ENCODE measurements around the gene KRT31. TPM values are rescaled to one million over a fixed set of nuclear protein-coding genes. Genes with fewer than 3 reads are reported as not detected.

KRT31 gene
- total and polyA plus RNA-seq, 3 donors from 2014 or later: 0.53 to 0.74 TPM; not detected in 1

- intact Hi-C loops (cut with DNase I; ENCODE audit: low total_unique reads): no loop called here
- no peak for TF ChIP-seq CTCF (IDR thresholded peaks at IDR 0.05)
- TF ChIP-seq POLR2A (IDR thresholded peaks at IDR 0.05): no peak
- H3K4me3 ChIP-seq: no peak overlapping the region
- H3K36me3 ChIP-seq (ENCODE audit: low read depth, missing control alignments): no peaks in the 10 kb centered on the region
- WGBS, 2 donors: 85 to 93% methylated on average over 13 to 20 of the region's 20 CpGs
- H3K27ac ChIP-seq: no peak overlapping the region
- no peaks in the 10 kb centered on the region for H3K9me3 ChIP-seq
- DNase-seq: no peak
- H3K4me1 ChIP-seq: peaks cover 13% of the 10 kb centered on the region
- no peaks in the 10 kb centered on the region for H3K27me3 ChIP-seq
These were observed 13.8 kb upstream of the KRT31 start for GRCh38 chr17:41411072-41411840.

DNA sequence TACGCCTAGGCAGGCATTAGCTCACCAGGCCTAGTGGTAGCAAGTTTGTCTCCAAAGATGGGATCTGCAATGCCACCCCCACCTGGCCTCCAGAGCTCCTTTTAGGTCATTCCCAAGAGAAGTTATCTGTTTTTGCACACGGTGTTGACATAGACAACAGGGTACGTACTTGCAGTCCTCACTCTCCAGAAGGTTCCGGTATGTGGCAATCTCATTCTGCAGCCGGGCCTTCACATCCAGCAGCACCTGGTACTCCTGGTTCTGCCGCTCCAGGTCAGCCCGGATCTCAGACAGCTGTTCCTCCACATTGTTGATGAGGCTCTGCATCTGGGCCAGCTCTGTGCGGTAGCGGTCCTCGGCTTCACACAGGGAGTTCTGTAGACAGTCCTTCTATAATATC is 9.8 kb upstream of the KRT31 start:
- Histone ChIP-seq H3K27me3 (no peaks in the 10 kb centered on the region), H3K9me3 (no peaks in the 10 kb centered on the region), H3K27ac (no peak overlapping the region), H3K36me3 (ENCODE audit: low read depth, missing control alignments) (no peaks in the 10 kb centered on the region), H3K4me1 (no peaks in the 10 kb centered on the region), H3K4me3 (no peak overlapping the region)
- TF ChIP-seq POLR2A (IDR thresholded peaks at IDR 0.05) (no peak), CTCF (IDR thresholded peaks at IDR 0.05) (no peak)
- 90 to 94% methylated on average over 10 of the region's 10 CpGs for WGBS, 2 donors
- no peak for DNase-seq
- intact Hi-C loops (cut with DNase I; ENCODE audit: low total_unique reads): no loop called here

- 55 to 66% methylated on average over 3 to 5 of the region's 5 CpGs for WGBS, 2 donors
These were observed 8.8 kb upstream of the KRT31 start for GRCh38 chr17:41406205-41406604.

GRCh38 chr17:41404024-41404671 is 6.7 kb upstream of the KRT31 start:
- Histone ChIP-seq H3K4me1 (no peaks in the 10 kb centered on the region), H3K4me3 (no peak overlapping the region), H3K27ac (no peak overlapping the region), H3K36me3 (ENCODE audit: low read depth, missing control alignments) (no peaks in the 10 kb centered on the region), H3K27me3 (no peaks in the 10 kb centered on the region), H3K9me3 (no peaks in the 10 kb centered on the region)
- 71 to 74% methylated on average over 7 of the region's 7 CpGs for WGBS, 2 donors
- TF ChIP-seq CTCF (IDR thresholded peaks at IDR 0.05) (no peak), POLR2A (IDR thresholded peaks at IDR 0.05) (no peak)
- no peak for DNase-seq
- intact Hi-C loops (cut with DNase I; ENCODE audit: low total_unique reads): no loop called here

More at GRCh38 chr17:41406205-41406604, 8.8 kb upstream of the KRT31 start:
- Histone ChIP-seq H3K4me3 (no peak overlapping the region), H3K4me1 (no peaks in the 10 kb centered on the region), H3K27me3 (no peaks in the 10 kb centered on the region), H3K9me3 (no peaks in the 10 kb centered on the region), H3K36me3 (ENCODE audit: low read depth, missing control alignments) (no peaks in the 10 kb centered on the region), H3K27ac (no peak overlapping the region)
- DNase-seq: no peak
- intact Hi-C loops (cut with DNase I; ENCODE audit: low total_unique reads): no loop called here
- no peak for TF ChIP-seq CTCF (IDR thresholded peaks at IDR 0.05)
- TF ChIP-seq POLR2A (IDR thresholded peaks at IDR 0.05): no peak
